ENCODE measurements around the gene BCL11B.

BCL11B gene

DNA sequence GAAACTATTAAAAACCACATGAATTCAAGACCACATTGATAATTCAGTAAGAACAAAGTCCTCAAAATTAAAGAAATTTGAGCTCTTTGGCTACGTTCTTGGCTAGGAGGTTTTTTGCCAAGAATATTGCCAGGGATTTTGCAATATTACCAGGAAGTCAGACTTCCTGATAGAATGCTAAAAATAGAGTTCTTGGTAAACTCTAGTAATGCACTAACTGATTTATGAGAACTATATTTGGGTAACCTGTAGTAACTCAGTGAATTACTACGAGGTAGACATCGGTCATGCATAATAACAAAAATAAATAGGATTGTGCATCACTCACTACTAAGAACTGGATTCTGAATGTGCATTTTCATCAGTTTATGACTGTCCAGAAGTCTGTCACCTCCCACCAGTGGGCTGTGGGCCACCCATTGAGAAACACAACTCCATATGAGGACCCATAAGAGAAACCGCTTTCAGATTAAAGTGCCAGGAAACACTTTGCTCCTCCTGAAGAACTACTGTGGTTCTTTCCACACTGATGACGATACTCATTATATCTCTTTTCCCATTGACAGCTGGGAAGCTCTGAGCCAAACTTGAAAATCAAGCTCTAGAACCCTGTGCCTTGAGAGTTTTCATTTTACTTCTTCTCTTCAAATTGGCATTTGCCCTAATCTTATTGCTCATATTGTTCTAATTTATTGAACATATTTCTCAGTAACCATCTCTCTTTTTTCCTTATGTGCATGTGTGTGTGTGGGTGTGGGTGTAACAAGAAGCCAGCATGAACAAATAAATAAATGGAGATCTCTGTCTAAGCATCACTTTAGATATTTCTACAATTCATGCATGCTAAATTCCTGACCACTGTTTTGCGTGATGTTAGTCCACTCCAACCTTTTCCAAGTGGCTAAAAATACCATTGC lies 116.6 kb downstream of the BCL11B start:
- no peak for DNase-seq

DNA sequence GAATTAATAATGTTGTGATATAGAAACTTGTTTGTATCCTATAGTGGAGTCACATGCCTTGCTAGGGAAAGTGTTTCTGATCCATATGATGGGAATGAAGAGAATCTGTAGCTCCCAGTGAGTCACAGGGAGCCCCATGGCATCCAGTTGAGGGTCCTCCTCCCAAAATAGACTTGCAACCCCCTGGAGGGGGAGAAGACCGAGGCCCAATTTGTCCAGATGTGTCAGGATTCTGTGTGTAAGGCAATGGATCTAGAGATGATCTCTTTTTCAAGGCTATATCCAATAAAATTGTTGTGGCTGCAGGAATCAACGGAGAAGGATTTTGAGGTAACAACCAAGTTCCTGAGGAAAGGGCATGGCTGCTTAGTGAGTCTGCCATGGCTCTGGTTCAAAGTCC lies 121.8 kb downstream of the BCL11B start:
- no peak for DNase-seq

GRCh38 chr14:99148861-99149610 lies 123.0 kb downstream of the BCL11B start:
- no peak for DNase-seq

GRCh38 chr14:99148131-99148530 lies 123.9 kb downstream of the BCL11B start:
- DNase-seq: no peak

DNA sequence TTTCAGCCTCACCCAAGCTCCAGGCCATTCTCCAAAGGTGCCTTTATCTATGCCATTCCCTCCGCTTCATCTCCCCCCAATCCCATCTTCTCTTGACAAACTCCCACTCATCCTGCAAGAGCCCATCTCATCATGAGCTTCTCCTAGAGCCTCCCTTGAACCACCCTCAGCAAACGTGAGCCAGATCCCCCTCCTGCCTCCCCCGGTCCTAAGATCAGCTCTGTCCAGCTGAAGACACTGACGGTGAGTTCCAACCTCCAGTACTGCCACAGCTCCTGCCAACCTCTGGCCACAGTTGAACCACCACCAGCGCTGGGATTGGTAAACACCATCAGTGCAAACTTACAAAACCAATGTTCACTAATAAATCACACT lies 124.6 kb downstream of the BCL11B start:
- DNase-seq: no peak

DNA sequence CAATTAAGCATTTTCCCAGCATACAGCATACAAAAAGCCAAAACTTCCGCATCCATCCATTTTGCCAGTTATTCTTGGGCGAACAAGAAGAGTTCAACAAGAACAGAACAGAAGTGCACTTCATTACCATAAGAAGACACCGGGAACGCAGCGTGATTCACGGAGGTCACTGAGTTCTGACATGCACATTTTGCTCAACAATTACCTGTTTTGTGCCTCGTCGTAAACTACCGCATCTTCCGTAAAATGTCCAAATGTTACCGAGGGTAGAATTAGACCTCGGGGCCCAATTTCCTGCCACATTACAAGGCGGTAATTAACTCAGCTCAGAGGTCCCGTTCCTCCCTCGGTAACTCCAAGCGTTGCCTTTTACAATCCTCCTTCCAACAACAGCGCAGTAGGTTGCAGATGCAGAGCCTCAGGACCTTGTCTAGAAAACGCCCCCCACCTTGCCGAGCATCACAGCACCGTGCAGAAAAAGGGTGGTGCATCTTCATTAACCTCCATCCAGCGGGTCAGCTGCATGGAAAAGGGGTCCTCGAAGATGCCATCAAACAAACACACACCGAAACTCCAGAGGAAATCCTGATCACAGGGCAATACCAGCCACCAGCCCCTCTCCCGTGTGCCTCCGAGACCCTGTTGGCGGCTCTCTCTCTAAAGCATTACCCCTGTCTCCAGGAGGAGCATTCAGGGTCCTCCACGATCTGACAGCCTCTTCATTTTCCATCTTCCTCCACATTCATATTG lies 125.2 kb downstream of the BCL11B start:
- no peak for DNase-seq

- no peak for DNase-seq
Measured at GRCh38 chr14:99145307-99145706, 126.7 kb downstream of the BCL11B start.

DNA sequence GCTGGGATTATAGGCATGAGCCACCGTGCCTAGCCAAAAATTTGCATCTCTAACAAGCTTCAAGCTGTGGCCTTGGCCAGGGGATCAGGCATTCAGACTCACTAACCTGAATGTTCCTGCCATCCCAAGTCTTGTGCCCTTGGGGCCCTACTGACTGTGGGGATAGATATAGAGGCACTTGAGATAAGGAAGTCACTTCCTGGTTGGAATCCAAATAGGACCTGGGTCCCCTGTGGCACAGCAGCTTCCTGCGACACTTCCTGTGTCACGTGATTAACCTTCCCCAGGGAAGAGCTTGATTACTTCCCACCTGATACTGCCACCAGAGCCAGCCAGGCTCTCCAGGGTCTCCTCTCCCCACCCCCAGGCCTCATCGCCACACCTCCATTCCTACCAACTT lies 128.2 kb downstream of the BCL11B start:
- DNase-seq: no peak

DNA sequence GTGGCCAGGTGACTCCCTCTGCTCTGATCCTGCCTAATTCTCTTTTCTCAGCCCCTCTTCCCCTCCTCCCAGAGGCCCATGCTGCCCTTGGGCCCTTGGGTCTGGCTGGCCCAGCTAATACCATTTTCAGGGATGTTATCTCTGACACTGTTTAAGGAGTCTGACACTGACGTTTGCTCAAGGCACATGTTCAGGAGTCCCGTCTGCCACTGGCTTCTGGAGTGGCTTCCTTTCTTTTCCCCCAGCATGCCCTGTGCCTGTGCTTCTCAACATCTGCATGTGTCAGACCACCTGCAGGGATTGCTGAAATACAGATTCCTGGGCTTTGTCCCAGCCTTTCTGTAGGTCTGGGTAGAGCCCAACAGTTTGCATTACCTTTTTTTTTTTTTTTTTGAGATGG lies 128.9 kb downstream of the BCL11B start:
- DNase-seq: no peak

GRCh38 chr14:99141236-99141635 lies 130.8 kb downstream of the BCL11B start:
- no peak for DNase-seq

GRCh38 chr14:99138999-99139865 lies 132.8 kb downstream of the BCL11B start:
- DNase-seq: no peak

DNA sequence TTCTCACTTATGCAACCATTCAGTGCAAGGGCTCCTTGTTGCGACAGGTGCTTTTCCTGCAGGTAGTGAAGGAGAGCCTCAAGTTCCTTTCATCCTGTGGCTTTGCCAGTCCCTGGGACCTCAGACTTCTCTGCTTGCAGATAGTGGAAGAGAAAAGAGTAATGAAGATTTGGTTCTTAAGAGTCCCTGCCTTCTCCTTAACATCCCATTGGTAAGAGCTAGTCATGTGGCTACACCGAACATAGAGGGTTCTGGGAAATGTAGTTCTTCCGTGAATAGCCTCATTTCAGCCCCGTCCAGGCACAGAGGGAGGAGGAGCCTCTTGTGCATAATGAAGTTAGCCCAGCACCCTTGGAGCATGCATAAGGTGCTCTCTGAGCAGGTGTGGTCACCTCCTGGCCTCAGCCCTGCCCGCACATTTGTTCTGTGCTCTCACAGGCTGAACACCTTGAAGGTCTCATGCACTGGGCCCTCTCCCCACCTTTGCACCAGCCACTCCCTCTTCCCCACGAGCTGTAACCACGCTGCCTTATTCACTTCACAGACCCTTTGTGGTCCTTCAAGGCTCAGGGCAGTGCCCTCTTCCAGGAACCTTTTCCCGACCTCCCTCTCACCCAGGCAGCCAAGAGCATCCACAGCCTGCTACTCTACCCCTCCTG lies 134.0 kb downstream of the BCL11B start:
- DNase-seq: no peak

GRCh38 chr14:99137001-99137700 lies 134.8 kb downstream of the BCL11B start:
- no peak for DNase-seq

- no peak for DNase-seq
Measured at GRCh38 chr14:99136401-99136800, 135.6 kb downstream of the BCL11B start.

DNA sequence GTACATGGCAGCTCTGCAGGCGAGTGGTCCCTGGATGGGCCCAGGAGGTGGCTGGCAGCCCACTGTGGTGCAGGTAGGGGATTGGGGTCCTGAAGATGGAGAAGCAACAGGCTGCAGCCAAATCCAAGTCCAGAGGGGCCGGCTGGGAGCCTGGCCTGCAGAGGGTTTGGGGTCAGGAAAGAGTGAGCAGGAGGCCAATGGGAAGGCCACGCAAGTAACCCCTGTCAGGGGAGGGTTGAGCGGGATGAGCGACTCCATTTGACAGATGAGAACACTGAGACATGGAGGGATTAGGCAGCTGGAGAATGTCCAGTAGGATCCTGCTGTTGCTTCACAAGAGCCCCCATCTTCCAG lies 136.0 kb downstream of the BCL11B start:
- DNase-seq: no peak

DNA sequence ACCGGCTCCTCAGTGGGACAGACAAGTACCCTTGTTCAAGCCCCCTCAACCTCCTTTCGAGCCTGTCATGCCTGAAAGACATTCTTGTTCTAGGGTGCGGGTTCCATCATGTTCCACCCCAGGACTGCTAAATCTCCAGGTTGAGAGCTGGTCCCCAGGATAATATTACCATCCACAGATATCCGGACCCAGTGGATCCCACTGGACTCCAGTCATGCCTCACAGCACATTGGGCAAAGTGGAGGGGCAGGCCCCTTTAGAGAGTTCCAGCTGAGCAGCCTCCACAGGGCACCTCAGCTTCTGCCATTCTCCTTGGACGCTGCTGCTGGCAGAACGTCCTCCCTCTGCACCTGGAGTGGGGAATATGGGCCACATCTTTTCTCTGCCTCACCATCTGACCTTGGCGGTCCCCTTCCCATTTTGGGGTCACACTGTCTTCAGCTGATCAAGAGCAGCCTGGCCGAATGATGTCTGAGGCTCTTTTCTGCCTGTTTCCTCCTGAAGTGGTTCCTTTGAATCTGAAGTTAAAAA lies 137.4 kb downstream of the BCL11B start:
- no peak for DNase-seq

DNA sequence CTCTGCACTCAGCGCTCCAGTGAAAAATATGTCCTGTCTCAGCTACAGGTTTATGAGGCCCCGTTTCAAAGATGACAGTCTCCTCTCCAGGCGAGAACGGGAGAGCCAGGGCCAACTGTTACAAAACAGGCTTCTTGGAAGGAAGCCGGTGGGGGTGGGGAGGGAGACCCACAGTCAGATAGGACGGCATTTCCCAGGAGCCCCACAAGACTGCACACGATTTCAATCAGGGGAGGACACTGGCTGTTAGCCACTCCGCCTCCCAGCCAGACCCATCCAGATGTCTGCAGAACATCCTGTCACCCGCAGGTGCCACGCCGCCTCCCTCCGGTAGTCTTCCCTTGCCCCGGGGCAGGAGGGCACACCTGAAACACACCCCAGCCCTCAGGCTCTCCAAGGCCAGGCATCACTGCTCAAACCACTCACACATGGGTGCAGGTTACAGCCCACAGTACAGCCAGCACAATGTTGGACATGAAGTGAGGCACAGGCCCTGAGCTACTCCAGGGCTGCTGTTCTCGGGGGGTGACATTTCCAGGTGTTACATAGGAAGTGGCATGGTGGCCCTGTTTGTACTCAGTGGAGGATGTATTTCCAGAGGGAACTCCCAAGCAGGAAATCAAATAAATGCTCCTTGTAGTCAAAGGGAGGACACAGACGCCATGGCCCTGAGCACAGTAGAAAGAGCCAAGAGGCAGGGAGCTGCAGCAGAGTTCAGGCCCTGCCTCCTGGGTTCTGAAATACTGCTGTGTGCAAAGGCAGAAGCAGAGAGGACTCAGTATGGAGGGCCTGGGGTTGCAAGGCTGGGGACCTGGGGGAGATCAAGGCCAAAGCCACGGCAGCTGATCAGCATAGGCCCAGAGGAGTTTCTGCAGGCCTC lies 138.1 kb downstream of the BCL11B start:
- no peak for DNase-seq

DNA sequence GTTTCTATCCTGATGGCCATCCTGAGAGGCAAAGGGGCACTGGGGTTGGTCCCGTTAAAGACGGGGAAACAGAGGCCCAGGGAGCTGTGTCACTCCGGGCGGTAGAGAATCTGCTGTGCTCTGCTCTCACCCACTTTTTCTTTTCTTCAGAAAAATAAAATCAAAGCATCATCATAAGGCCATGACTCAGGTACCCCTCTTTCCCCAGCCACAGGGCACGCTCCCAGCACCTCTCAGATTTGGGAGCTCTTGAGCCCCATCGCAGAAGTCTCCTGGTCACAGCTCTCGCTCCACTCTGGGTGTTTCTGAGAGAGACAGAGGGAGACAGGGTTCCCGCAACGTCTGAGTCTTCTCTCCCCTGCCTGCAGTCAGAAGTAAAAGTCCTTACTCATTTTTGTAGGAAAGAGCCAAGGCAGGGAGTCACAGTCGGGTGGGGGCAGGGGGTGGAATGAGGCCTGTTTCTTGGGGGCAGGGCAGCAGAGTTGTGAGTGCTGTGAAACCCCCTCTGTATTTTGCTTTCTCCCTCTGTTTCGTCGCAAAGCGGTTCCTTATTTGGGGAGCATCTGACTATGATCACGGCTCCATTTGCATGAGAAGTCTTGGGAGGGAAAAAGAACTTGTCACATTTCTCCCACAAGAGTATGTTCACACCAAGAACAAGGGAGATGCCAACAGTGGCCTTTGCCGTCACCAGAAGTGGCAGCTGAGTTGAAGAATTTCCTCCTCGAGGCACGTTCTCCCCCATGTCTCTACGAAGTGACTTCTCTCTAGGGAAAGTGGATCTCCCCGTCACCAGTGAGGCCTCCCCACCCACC lies 139.0 kb downstream of the BCL11B start:
- DNase-seq: no peak

- no peak for DNase-seq
Measured at GRCh38 chr14:99131632-99132271, 140.2 kb downstream of the BCL11B start.
